Stimulated activated CD8-positive, alpha-beta memory T cell treated with anti-CD3 and anti-CD28 coated beads, Interleukin-7, amount 100 ng/mL, for 4 hours (primary cell): ENCODE results near the gene SLC25A22.
A peak's percentile ranks its signal among the peaks of the same experiment; 100 is the strongest.

Source experiments
- DNase-seq, 2 donors: peaks; one replicate each; pipeline ENCODE4 v3.0.0-alpha.2; 2020; ENCODE audit warnings: low read depth in 2 of 2

Gene SLC25A22

GRCh38 chr11:823441-824291 lies 25.6 kb upstream of the SLC25A22 start:
- no peak for DNase-seq

DNA sequence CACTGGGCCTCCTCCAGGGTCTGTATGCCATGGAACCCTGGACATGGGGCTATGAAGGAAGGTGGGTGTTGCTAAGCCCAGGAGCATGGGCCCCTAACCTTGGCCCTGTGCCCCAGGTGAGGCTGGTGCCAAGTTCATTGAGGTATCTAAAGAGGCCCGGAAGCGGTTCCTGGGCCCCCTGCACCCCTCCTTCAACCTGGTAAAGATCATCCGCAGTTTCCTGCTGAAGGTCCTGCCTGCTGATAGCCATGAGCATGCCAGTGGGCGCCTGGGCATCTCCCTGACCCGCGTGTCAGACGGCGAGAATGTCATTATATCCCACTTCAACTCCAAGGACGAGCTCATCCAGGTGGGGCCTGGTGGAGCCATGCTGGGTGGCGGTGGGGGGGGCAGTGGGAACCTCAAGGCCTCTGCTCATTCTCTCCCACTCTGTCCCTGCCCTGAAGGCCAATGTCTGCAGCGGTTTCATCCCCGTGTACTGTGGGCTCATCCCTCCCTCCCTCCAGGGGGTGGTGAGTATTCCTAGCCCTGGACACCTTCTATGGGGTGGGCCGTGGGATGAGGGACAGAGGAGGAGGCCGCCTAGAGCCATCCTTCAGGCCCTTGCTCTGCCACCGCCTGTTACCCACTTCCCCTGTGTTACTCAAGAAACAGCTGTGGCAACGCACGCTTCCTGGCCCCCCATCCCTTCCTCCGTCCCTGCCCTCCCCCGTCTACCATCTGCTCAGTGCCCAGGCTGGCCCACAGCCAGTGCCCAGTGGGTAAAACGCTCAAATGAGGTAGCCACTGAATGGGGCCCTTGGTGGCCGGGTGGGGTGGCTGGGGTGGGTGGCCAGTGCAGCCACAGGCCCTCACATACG lies 23.7 kb upstream of the SLC25A22 start:
- DNase-seq = no peak

- no peak for DNase-seq
Observed at GRCh38 chr11:820655-821511, 22.8 kb upstream of the SLC25A22 start.

DNA sequence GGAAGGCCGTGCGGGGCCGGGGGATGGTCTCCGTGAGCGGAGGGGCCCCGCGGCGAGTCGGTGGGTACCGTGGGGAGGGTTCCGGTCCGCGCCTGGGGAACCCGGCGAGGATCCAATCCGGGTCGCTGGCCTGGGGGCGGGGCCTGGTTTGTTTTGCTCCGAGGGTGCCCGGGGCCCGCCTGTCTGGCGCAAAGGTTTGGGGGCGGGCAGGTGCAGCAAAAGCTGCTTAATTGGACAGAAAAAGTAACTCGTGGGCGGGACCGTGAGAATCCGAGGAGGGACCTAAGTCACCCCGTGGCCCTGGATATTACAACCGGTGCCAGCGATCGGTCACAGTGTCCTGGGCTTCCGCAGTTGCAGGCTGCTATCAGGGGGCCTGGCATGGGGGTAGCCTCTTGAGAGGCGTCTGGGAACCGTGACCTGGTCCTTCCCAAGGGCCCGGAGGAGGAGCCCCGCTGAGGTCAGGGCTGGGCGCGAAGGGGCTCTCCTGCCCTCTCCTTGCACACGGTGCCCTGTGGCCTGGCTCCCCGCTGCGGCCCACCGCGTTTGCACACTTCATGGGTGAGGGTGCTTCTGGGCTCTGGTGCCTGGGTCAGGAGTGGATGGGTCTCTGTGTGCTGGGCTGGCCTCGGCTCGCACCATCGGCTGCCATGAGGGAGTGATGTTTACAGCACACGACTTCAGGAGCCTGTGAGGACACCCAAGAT lies 22.0 kb upstream of the SLC25A22 start:
- DNase-seq = peak; percentile 86 to 91

- peak; percentile 83 to 93 for DNase-seq
Observed at GRCh38 chr11:819129-819931, 21.2 kb upstream of the SLC25A22 start.

GRCh38 chr11:818396-819128 lies 20.5 kb upstream of the SLC25A22 start, which contains the start of gene PNPLA2:
PNPLA2 (plus strand) TSS chr11:818914; CDS start chr11:819719, 805 bp downstream.
- DNase-seq = no peak

DNA sequence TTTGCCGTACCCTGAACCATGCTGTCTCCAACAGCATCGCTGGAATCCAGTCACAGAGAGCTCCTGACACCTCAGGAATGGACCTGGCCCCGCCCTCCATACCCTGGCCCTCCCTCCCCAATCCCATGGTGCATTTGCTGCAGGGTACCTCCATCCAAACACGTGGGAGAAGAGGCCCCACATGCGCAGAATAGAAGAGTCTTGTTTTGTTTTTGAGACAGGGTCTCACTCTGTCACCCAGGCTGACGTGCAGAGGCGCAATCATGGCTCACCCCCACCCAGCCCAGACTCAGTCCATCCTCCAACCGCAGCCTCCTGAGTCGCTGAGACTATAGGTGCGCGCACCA lies 18.3 kb upstream of the SLC25A22 start:
- no peak for DNase-seq

GRCh38 chr11:815675-816432 lies 17.8 kb upstream of the SLC25A22 start:
- DNase-seq = no peak

GRCh38 chr11:813456-814096 lies 15.5 kb upstream of the SLC25A22 start:
- DNase-seq = no peak

- no peak for DNase-seq
Observed at GRCh38 chr11:813072-813455, 15.0 kb upstream of the SLC25A22 start.

DNA sequence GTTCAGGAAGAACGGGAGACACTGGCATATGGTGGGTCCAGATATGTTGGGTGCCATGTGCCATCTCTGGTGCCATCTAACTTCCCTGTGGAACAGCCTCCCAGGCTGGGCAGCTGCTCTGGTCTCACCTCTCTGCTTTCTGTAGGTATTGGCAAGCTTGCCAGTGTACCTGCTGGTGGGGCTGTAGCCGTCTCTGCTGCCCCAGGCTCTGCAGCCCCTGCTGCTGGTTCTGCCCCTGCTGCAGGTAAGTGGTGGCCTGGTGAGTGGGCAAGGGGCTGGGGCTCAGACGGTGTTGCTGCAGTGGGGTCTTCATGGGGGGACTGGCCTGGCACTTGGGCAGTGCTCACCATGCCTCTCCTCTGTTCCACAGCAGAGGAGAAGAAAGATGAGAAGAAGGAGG lies 14.3 kb upstream of the SLC25A22 start:
- no peak for DNase-seq

- DNase-seq = no peak
Observed at GRCh38 chr11:811446-812245, 13.6 kb upstream of the SLC25A22 start.

DNA sequence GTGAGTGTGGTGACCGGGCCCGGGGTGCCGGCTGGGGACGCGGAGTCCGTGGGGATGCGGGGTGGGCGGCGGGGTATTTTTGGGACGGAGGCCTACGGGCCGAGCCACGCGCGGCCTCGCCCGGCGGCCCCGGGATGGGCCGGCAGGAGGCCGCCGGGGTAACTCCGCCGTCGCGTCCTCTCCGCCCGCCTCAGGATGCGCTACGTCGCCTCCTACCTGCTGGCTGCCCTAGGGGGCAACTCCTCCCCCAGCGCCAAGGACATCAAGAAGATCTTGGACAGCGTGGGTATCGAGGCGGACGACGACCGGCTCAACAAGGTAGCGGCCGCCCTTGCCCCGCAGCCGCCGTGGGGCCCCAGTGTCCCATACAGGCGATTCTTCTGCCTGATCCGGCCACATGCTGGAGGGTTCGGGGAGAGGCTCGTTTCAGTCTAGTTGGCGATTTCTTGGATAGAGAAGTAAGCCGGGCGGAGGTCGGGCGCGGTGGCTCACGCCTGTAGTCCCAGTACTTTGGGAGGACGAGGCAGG lies 12.0 kb upstream of the SLC25A22 start:
- DNase-seq = no peak

DNA sequence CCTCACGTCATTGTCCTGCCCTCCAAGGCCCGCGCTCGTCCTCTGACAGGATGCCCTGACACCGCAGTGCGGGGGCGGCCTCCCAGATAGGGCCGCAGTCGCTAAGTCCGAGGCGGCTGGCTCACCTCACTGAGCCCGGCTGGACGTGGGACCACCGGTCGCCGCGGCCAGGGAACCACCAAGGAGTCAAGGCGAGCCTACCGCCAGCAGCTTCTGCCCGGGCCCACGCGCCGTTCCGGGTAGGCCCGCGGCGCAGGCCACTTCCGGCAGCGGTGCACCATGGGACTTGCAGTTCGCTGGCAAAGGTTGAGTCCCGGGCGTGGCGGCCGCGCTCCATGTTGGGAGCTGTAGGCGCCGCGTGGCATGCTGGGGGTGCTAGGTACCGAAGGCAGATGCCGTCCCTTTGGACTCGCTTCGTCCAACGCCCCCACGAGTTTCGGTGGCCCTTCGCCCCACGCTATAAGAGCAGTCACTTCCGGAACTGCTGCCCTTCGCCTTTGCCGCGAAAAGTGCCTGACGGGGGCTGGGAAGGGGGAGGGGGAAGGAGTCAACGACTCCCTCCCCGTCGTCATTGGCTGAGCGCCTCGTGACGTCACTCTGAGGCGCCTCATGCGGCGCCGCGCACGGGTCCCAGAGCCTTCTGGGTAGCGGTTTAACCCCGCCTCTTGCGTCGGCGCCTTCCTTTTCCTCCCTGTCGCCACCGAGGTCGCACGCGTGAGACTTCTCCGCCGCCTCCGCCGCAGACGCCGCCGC lies 11.4 kb upstream of the SLC25A22 start, which contains the start of gene RPLP2:
Gene RPLP2, plus strand, starts transcription at position 681 of the 753 bp plus-strand sequence. CDS start 268 bp downstream, outside the sequence.
- peak; percentile 94 to 98 for DNase-seq

DNA sequence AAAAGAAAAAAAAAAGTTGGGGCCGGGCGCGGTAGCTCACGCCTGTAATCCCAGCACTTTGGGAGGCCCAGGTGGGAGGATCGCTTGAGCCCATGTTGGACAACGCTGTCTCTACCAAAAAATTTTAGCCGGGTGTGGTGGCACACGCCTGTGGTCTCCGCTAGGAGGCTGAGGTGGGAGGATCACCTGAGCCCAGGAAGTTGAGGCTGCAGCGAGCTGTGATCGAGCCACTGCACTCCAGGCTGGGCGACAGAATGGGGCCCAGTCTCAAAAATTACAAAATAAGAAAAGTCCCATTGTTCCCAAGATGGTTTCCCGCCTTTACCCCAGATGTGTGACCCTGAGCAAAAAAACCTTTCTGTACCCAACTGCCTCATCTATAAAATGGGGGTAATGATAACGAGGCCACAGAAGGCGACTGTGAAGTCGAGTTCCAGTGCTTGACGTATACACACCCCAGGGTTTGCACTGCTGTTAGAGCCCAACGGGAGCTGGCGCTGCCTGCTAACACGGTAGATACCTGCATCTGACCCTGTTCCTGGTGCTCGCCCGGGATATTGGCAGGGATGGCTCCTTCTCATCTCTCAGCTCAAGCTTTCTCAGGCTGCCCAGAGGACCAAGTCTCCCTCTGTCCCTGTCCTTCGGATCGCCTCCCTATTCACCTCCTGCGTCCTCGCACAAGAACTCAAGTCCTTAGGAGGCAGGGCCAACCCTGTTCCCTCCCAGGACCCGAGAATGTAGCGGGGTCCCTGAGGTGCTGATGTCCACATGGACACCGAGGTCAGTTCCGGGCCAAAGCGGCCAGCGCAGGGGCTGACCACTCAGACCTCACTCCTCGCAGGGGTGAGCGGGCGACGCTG lies 10.6 kb upstream of the SLC25A22 start:
- no peak for DNase-seq

GRCh38 chr11:804599-804964 lies 6.5 kb upstream of the SLC25A22 start:
- DNase-seq = no peak
